ENCODE measurements around the gene ZNF491. TPM values are rescaled to one million over a fixed set of nuclear protein-coding genes. Genes with fewer than 3 reads are reported as not detected.
A peak's percentile ranks its signal among the peaks of the same experiment; 100 is the strongest.
"Not testable (repeated sequence)": the region's sequence is repeated elsewhere in the genome, so short reads cannot be mapped to it uniquely, and the experiment has no call there.

Gene ZNF491
- polyA plus RNA-seq, 1 experiment = 0.67 TPM

DNA sequence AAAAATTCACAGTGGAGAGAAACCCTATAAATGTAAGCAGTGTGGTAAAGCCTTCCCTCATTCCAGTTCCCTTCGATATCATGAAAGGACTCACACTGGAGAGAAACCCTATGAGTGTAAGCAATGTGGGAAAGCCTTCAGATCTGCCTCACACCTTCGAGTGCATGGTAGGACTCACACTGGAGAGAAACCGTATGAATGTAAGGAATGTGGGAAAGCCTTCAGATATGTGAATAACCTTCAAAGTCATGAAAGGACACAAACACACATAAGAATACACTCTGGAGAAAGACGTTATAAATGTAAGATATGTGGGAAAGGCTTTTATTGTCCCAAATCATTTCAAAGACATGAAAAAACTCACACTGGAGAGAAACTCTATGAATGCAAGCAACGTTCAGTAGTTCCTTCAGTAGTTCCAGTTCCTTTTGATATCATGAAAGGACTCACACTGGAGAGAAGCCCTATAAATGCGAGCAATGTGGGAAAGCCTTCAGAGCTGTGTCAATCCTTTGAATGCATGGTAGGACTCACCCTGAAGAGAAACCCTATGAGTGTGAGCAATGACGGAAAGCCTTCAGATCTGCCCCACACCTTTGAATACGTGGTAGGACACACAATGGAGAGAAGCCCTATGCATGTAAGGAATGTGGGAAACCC lies 34.1 kb downstream of the ZNF491 start:
- CTCF ChIA-PET = no interaction called here
- POLR2A ChIA-PET = no interaction called here
- TF ChIP-seq, protein P1, sequence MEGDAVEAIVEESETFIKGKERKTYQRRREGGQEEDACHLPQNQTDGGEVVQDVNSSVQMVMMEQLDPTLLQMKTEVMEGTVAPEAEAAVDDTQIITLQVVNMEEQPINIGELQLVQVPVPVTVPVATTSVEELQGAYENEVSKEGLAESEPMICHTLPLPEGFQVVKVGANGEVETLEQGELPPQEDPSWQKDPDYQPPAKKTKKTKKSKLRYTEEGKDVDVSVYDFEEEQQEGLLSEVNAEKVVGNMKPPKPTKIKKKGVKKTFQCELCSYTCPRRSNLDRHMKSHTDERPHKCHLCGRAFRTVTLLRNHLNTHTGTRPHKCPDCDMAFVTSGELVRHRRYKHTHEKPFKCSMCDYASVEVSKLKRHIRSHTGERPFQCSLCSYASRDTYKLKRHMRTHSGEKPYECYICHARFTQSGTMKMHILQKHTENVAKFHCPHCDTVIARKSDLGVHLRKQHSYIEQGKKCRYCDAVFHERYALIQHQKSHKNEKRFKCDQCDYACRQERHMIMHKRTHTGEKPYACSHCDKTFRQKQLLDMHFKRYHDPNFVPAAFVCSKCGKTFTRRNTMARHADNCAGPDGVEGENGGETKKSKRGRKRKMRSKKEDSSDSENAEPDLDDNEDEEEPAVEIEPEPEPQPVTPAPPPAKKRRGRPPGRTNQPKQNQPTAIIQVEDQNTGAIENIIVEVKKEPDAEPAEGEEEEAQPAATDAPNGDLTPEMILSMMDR (IDR thresholded peaks at IDR 0.05; ENCODE audit: insufficient read depth, low read depth, low read length) = no peak
- no peak for DNase-seq (ENCODE audit: low read depth)
- Histone ChIP-seq H3K36me3 (ENCODE audit: control insufficient read depth, insufficient read depth, low read length) (peaks cover 5% of the 10 kb centered on the region), H3K4me3 (ENCODE audit: low read depth, low read length) (no peak overlapping the region), H3K27me3 (ENCODE audit: control insufficient read depth, insufficient read depth, low read length) (no peaks in the 10 kb centered on the region)

DNA sequence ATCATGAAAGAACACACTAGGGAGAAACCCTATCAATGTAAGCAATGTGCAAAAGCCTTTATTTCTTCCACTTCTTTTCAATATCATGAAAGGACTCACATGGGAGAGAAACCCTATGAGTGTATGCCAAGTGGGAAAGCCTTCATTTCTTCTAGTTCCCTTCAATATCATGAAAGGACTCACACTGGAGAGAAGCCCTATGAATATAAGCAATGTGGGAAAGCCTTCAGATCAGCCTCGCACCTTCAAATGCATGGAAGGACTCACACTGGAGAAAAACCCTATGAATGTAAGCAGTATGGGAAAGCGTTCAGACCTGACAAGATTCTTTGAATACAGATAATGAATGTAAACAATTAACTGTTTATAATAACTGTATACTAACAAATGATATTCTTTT lies 35.2 kb downstream of the ZNF491 start:
- DNase-seq (ENCODE audit: low read depth) = no peak
- CTCF ChIA-PET = no interaction called here
- Histone ChIP-seq H3K4me3 (ENCODE audit: low read depth, low read length) (no peak overlapping the region), H3K36me3 (ENCODE audit: control insufficient read depth, insufficient read depth, low read length) (peaks cover 5% of the 10 kb centered on the region), H3K27me3 (ENCODE audit: control insufficient read depth, insufficient read depth, low read length) (no peaks in the 10 kb centered on the region)
- TF ChIP-seq, protein P1 (IDR thresholded peaks at IDR 0.05; ENCODE audit: insufficient read depth, low read depth, low read length) = no peak
- POLR2A ChIA-PET = no interaction called here

DNA sequence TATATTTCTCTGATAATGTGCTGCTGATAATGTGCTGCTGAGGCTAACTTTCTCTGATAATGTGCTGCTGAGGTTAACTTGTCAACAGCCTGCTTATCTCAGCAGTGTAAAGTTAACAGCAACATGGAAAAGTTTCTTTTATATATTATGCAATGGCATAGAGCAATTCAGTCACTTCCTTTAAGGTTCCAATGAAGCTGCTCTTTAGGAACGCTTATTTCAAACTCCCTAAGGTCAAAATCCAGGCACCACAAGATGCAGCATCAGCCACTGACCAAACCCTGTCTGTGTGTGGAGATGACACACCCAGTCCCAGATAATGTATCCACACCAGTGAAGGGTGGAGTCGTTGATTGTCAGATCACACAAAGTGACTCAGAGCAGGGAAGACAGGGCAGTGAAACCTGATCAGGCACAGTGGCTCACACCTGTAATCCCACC lies 37.3 kb downstream of the ZNF491 start:
- H3K27me3 ChIP-seq (ENCODE audit: control insufficient read depth, insufficient read depth, low read length); CTCF ChIA-PET; H3K36me3 ChIP-seq (ENCODE audit: control insufficient read depth, insufficient read depth, low read length); H3K4me3 ChIP-seq (ENCODE audit: low read depth, low read length); POLR2A ChIA-PET; DNase-seq (ENCODE audit: low read depth): not testable (repeated sequence)

DNA sequence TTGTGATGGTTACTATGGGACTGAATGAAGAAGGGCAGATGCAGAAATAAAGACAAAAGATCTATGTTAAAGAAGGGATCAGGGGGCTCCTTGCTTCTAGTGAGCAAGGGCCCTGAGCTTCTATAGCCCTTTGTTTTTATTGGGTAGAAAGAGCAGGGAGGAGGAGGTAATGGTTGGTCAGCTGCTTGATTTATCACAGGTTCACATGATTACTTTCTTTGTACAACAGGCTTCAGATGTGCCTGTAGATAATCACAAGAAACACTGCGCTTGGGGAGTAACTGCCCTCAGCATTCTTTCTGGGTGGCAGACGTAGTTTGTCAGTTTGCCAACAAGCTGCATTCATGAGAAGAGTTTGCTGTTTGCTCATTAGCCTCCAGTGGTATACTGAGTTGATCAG lies 45.4 kb downstream of the ZNF491 start:
- TF ChIP-seq, protein P1 (IDR thresholded peaks at IDR 0.05; ENCODE audit: insufficient read depth, low read depth, low read length) = no peak
- no peak for DNase-seq (ENCODE audit: low read depth)
- Histone ChIP-seq H3K27me3 (ENCODE audit: control insufficient read depth, insufficient read depth, low read length) (no peaks in the 10 kb centered on the region), H3K4me3 (ENCODE audit: low read depth, low read length) (no peak overlapping the region), H3K36me3 (ENCODE audit: control insufficient read depth, insufficient read depth, low read length) (no peaks in the 10 kb centered on the region)
- POLR2A ChIA-PET = no interaction called here
- CTCF ChIA-PET = interaction anchor here (0.9 kb wide), 1 partner anchor 13 kb away, joined by 3 read pairs; no protein-coding TSS in a partner anchor

DNA sequence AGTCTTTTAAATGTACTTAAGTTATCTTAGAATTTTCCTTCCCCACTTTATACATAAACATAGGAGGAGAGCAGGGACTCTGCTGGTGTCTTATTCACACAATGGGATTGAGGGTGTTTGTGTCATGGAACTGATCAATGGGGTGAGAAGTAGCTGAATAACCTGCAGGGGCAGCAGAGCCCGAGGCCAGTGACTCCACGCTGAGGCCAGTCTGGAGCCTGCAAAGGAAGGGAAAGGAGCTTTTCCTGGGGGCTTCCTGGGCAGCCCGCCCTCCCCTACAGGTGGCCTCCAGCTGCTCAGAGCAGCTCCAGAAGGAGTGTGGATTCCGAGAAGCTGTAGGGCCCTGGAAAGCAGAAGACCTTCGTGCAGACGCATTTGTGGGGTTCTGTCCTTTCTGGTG lies 49.3 kb downstream of the ZNF491 start:
- POLR2A ChIA-PET; H3K36me3 ChIP-seq (ENCODE audit: control insufficient read depth, insufficient read depth, low read length); H3K4me3 ChIP-seq (ENCODE audit: low read depth, low read length); H3K27me3 ChIP-seq (ENCODE audit: control insufficient read depth, insufficient read depth, low read length); DNase-seq (ENCODE audit: low read depth): not testable (repeated sequence)
- CTCF ChIA-PET = interaction anchor here (1.4 to 1.7 kb wide), 3 partner anchors 9 to 141 kb away, joined by 3 to 6 read pairs (median 4); no protein-coding TSS in a partner anchor

DNA sequence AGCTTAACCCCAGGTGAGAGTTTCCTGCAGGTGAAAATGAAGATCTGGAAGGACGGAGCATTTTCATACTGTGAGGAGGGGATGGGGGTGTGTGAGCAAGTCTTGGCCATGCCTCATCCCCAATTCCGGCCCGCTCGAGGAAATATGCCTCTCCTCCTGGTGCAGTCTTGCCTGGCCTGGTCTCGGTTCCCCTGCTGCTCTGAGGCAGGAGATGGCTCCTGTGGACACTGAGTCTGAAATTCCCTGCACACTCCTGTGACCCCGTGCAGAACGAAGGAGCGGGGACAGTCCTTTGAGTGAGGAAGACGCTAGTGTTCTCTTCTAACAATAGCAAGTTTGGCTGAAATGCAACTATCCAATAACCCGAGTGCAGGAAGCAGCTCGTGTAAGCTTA lies 49.9 kb downstream of the ZNF491 start:
- ChIA-PET POLR2A (no interaction called here), CTCF (interaction anchor here (1.2 to 1.7 kb wide), 4 partner anchors 8 to 141 kb away, joined by 3 to 6 read pairs (median 4); partner anchors contain the start of gene ZNF491)
- TF ChIP-seq, protein P1 (IDR thresholded peaks at IDR 0.05; ENCODE audit: insufficient read depth, low read depth, low read length) = no peak
- DNase-seq (ENCODE audit: low read depth) = no peak
- Histone ChIP-seq H3K27me3 (ENCODE audit: control insufficient read depth, insufficient read depth, low read length) (no peaks in the 10 kb centered on the region), H3K36me3 (ENCODE audit: control insufficient read depth, insufficient read depth, low read length) (no peaks in the 10 kb centered on the region), H3K4me3 (ENCODE audit: low read depth, low read length) (peak overlapping the region; percentile 56)
